Keratinocyte (primary cell): ENCODE data around the gene GEMIN5. TPM values are rescaled to one million over a fixed set of nuclear protein-coding genes. Genes with fewer than 3 reads are reported as not detected.

Source experiments
- DNase-seq: peaks from one replicate; pipeline ENCODE4 v3.0.0-alpha.2; 2011; ENCODE audit warnings: low read depth, missing footprints, low spot score
- FAIRE-seq: peaks from 2 replicates; lab custom pipeline; 2011; peaks lifted over from hg19 to GRCh38; lab: Jason Lieb, UNC
- H2AFZ ChIP-seq: 2 replicates; pipeline ENCODE4 v1.6.0; 2012; ENCODE audit warnings: low read length, control low read depth, inconsistent platforms; ENCODE audit not compliant: control insufficient read depth
- H3K27ac ChIP-seq: 2 replicates; pipeline ENCODE4 v1.5.1; 2011; ENCODE audit warnings: low read length; ENCODE audit not compliant: control insufficient read depth, insufficient read depth
- H3K27me3 ChIP-seq: 3 replicates; pipeline ENCODE4 v1.6.0; 2011; ENCODE audit warnings: low read length; ENCODE audit not compliant: control insufficient read depth, insufficient read depth; ENCODE audit errors: extremely low read depth
- H3K36me3 ChIP-seq, 2 experiments: 2 replicates in 1 of 2; 3 replicates in 1 of 2; pipeline ENCODE4 v1.5.1; 2011; ENCODE audit warnings: low read length in 2 of 2, mild to moderate bottlenecking in 1 of 2; ENCODE audit not compliant: control insufficient read depth in 2 of 2, insufficient read depth in 2 of 2; ENCODE audit errors: extremely low read depth in 1 of 2
- H3K4me1 ChIP-seq: 3 replicates; pipeline ENCODE4 v1.5.1; 2011; ENCODE audit warnings: low read length; ENCODE audit not compliant: control insufficient read depth, insufficient read depth; ENCODE audit errors: extremely low read depth
- H3K4me2 ChIP-seq: 3 replicates; pipeline ENCODE4 v1.6.0; 2011; ENCODE audit warnings: low read depth, low read length; ENCODE audit not compliant: control insufficient read depth, insufficient read depth; ENCODE audit errors: extremely low read depth
- H3K4me3 ChIP-seq, 3 experiments: fragments of 200-600 bp in 1 of 3; sonication (generic) in 1 of 3; 2 replicates in 2 of 3; 3 replicates in 1 of 3; pipeline ENCODE4 v1.5.1; 2011 to 2016; ENCODE audit warnings: low read length in 3 of 3, mild to moderate bottlenecking in 3 of 3, control low read depth in 2 of 3, inconsistent platforms in 1 of 3, low read depth in 1 of 3, mixed read lengths in 1 of 3, mixed run types in 1 of 3, moderate library complexity in 1 of 3; ENCODE audit not compliant: control insufficient read depth in 2 of 3, insufficient read depth in 2 of 3; ENCODE audit errors: extremely low read depth in 1 of 3
- H3K79me2 ChIP-seq: 2 replicates; pipeline ENCODE4 v1.6.0; 2012; ENCODE audit warnings: low read length; ENCODE audit not compliant: control insufficient read depth, insufficient read depth
- H3K9ac ChIP-seq: 3 replicates; pipeline ENCODE4 v1.6.0; 2011; ENCODE audit warnings: low read length; ENCODE audit not compliant: control insufficient read depth, insufficient read depth; ENCODE audit errors: extremely low read depth
- H3K9me1 ChIP-seq: 3 replicates; pipeline ENCODE4 v1.6.0; 2011; ENCODE audit warnings: low read length; ENCODE audit not compliant: control insufficient read depth, insufficient read depth; ENCODE audit errors: extremely low read depth
- H3K9me3 ChIP-seq: 2 replicates; pipeline ENCODE4 v1.5.1; 2012; ENCODE audit warnings: low read depth, low read length; ENCODE audit not compliant: control insufficient read depth
- H4K20me1 ChIP-seq: 3 replicates; pipeline ENCODE4 v1.6.0; 2011; ENCODE audit warnings: low read length; ENCODE audit not compliant: control insufficient read depth, insufficient read depth; ENCODE audit errors: extremely low read depth
- CTCF ChIP-seq, 3 experiments: IDR thresholded peaks in 1 of 3; conservative IDR thresholded peaks in 1 of 3; optimal IDR thresholded peaks in 1 of 3; 2 replicates in 2 of 3; 3 replicates in 1 of 3; pipeline versions ENCODE3 to v1.5.1; 2011; ENCODE audit warnings: low read length in 3 of 3, mild to moderate bottlenecking in 3 of 3, moderate library complexity in 2 of 3, control low read depth in 1 of 3, inconsistent platforms in 1 of 3; ENCODE audit not compliant: insufficient read depth in 2 of 3; ENCODE audit errors: extremely low read depth in 1 of 3
- EZH2 ChIP-seq: IDR thresholded peaks from one replicate; pipeline ENCODE4 v1.6.1; 2012; ENCODE audit warnings: inconsistent platforms, mild to moderate bottlenecking, low read length, moderate library complexity
- dilution Hi-C: fragments of 300-500 bp; cut with MboI; formaldehyde crosslinking; loops from one replicate; pipeline ENCODE4 v1.7.0; 2020; ENCODE audit warnings: low sequenced_read_pairs; ENCODE audit not compliant: extremely low pct_ligation_motif_present
- polyA plus RNA-seq, 5 experiments: library from polyadenylated mRNA; depleted of rRNA in 3 of 5; stranded (reverse) in 3 of 5; stranded (forward) in 1 of 5; unstranded in 1 of 5; fragments of >200 nt; gene quantifications; 1 replicate in 1 of 5; 2 replicates in 3 of 5; 3 replicates in 1 of 5; pipeline versions ENCODE4 v1.2.1 to v1.2.3, GENCODE V29; 2011 to 2012; ENCODE audit warnings: missing spikeins in 2 of 5, low read depth in 1 of 5, low replicate concordance in 1 of 5

The GEMIN5 gene
- polyA plus RNA-seq, 1 donor (not counting 4 experiments of a cell fraction or from before 2014, with no cell fraction given) = 12.5 TPM

- FAIRE-seq = no peak
- TF ChIP-seq EZH2 = no peak
- TF ChIP-seq CTCF (optimal IDR thresholded peaks at IDR 0.05 in 1 of 3, IDR thresholded peaks at IDR 0.05 in 1 of 3, conservative IDR thresholded peaks at IDR 0.05 in 1 of 3; ENCODE audit: extremely low read depth in 1 of 3, insufficient read depth in 2 of 3, low read length in 3 of 3) = no peak
- peaks cover 6 to 8% of the 10 kb centered on the region in 2 experiments for H3K36me3 ChIP-seq
- no peaks in the 10 kb centered on the region for H4K20me1 ChIP-seq
- no peaks in the 10 kb centered on the region for H3K4me1 ChIP-seq
- no peak overlapping the region for H3K4me3 ChIP-seq
- H3K79me2 ChIP-seq = no peaks in the 10 kb centered on the region
- no peak overlapping the region for H3K9ac ChIP-seq
- no peak overlapping the region for H3K4me2 ChIP-seq
- dilution Hi-C loops = no loop called here
- no peak for DNase-seq
- H3K27ac ChIP-seq = no peak overlapping the region
- H2AFZ ChIP-seq = no peak overlapping the region
- no peaks in the 10 kb centered on the region for H3K27me3 ChIP-seq
- H3K9me1 ChIP-seq = no peaks in the 10 kb centered on the region
- H3K9me3 ChIP-seq = no peaks in the 10 kb centered on the region
Measured at GRCh38 chr5:154956712-154957111, 18.7 kb upstream of the GEMIN5 start.

DNA sequence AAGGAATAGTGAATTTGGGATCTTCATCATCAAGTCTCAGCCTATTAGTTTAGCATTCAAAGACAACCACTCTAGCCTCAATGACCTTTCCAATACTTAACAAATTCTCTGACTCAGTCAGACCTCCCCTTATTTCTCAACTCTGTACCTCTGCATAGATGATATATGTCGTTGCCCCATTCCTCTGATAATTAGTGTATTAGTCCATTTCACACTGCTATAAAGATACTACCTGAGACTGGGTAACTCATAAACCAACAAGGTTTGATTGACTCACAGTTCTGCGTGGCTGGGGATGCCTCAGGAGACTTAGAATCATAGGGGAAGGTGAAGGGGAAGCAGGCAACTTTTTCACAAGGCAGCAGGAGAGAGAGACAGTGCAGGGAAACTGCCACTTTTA, 11.8 kb upstream of the GEMIN5 start:
- DNase-seq (no peak), FAIRE-seq (no peak)

More for the DNA sequence above, 11.8 kb upstream of the GEMIN5 start:
- H4K20me1 ChIP-seq = no peaks in the 10 kb centered on the region
- no peak overlapping the region for H3K4me2 ChIP-seq
- no peaks in the 10 kb centered on the region for H3K27me3 ChIP-seq
- H3K9me3 ChIP-seq = no peaks in the 10 kb centered on the region
- H2AFZ ChIP-seq = no peak overlapping the region
- no peaks in the 10 kb centered on the region for H3K9me1 ChIP-seq
- H3K4me1 ChIP-seq = no peaks in the 10 kb centered on the region
- dilution Hi-C loops = no loop called here
- TF ChIP-seq CTCF (optimal IDR thresholded peaks at IDR 0.05 in 1 of 3, IDR thresholded peaks at IDR 0.05 in 1 of 3, conservative IDR thresholded peaks at IDR 0.05 in 1 of 3; ENCODE audit: extremely low read depth in 1 of 3, insufficient read depth in 2 of 3, low read length in 3 of 3) (no peak), EZH2 (no peak)
- no peak overlapping the region for H3K27ac ChIP-seq
- H3K79me2 ChIP-seq = peaks cover 50% of the 10 kb centered on the region
- H3K4me3 ChIP-seq = no peak overlapping the region
- H3K36me3 ChIP-seq = peaks cover 2 to 12% of the 10 kb centered on the region in 2 experiments
- H3K9ac ChIP-seq = no peak overlapping the region
